ENCODE data around the gene DEF6.

The DEF6 gene

GRCh38 chr6:35273822-35274559 is 23.6 kb upstream of the DEF6 start:
- Histone ChIP-seq H3K79me2 (ENCODE audit: control insufficient read depth, insufficient read depth, low read length) (no peaks in the 10 kb centered on the region), H4K8ac (ENCODE audit: low read depth, low read length) (no peak overlapping the region), H2BK120ac (ENCODE audit: low read depth, low read length) (no peak overlapping the region), H3K4me2 (ENCODE audit: low read length) (no peak overlapping the region), H2AK5ac (ENCODE audit: low read length) (no peak overlapping the region), H3K4me1 (ENCODE audit: control insufficient read depth, low read depth, low read length) (no peaks in the 10 kb centered on the region), H3K4ac (ENCODE audit: low read depth, low read length) (no peak overlapping the region), H3K23ac (ENCODE audit: low read length) (no peak overlapping the region), H3K27ac (ENCODE audit: low read depth, low read length) (no peak overlapping the region), H3K9ac (ENCODE audit: low read length) (no peak overlapping the region), H3K18ac (ENCODE audit: low read length) (no peak overlapping the region), H2BK15ac (replicated peaks; ENCODE audit: low read depth) (no peak overlapping the region), H3K79me1 (ENCODE audit: low read length) (no peaks in the 10 kb centered on the region), H3K36me3 (ENCODE audit: control insufficient read depth, insufficient read depth, low read length) (no peaks in the 10 kb centered on the region), H3K4me3 (ENCODE audit: low read length) (no peak overlapping the region), H3K56ac (ENCODE audit: low read length) (no peak overlapping the region), H4K5ac (ENCODE audit: low read length) (no peak overlapping the region), H3K27me3 (ENCODE audit: insufficient read depth, low read length, poor library complexity) (no peaks in the 10 kb centered on the region), H2BK5ac (ENCODE audit: low read length) (no peak overlapping the region)
- WGBS (ENCODE audit: extremely low coverage, insufficient coverage, low lambda C conversion rate): no CpG with 5 or more reads among the region's 4 CpGs
- DNase-seq: no peak

- no peak overlapping the region for H4K5ac ChIP-seq (ENCODE audit: low read length)
- H2BK120ac ChIP-seq (ENCODE audit: low read depth, low read length): no peak overlapping the region
- no peak overlapping the region for H4K8ac ChIP-seq (ENCODE audit: low read depth, low read length)
- no peak overlapping the region for H3K4me2 ChIP-seq (ENCODE audit: low read length)
- no peak overlapping the region for H2AK5ac ChIP-seq (ENCODE audit: low read length)
- no peak for DNase-seq
- no peaks in the 10 kb centered on the region for H3K36me3 ChIP-seq (ENCODE audit: control insufficient read depth, insufficient read depth, low read length)
- H3K4me1 ChIP-seq (ENCODE audit: control insufficient read depth, low read depth, low read length): no peaks in the 10 kb centered on the region
- H3K4ac ChIP-seq (ENCODE audit: low read depth, low read length): no peak overlapping the region
- no peak overlapping the region for H2BK5ac ChIP-seq (ENCODE audit: low read length)
- no peaks in the 10 kb centered on the region for H3K27me3 ChIP-seq (ENCODE audit: insufficient read depth, low read length, poor library complexity)
- H3K18ac ChIP-seq (ENCODE audit: low read length): no peak overlapping the region
- H3K79me1 ChIP-seq (ENCODE audit: low read length): no peaks in the 10 kb centered on the region
- no peak overlapping the region for H2BK15ac ChIP-seq (replicated peaks; ENCODE audit: low read depth)
- no peak overlapping the region for H3K4me3 ChIP-seq (ENCODE audit: low read length)
- H3K27ac ChIP-seq (ENCODE audit: low read depth, low read length): no peak overlapping the region
- no peak overlapping the region for H3K9ac ChIP-seq (ENCODE audit: low read length)
- H3K23ac ChIP-seq (ENCODE audit: low read length): no peak overlapping the region
- no CpG with 5 or more reads among the region's 4 CpGs for WGBS (ENCODE audit: extremely low coverage, insufficient coverage, low lambda C conversion rate)
- no peaks in the 10 kb centered on the region for H3K79me2 ChIP-seq (ENCODE audit: control insufficient read depth, insufficient read depth, low read length)
- H3K56ac ChIP-seq (ENCODE audit: low read length): no peak overlapping the region
Measured at GRCh38 chr6:35275744-35276260, 21.8 kb upstream of the DEF6 start.

GRCh38 chr6:35278708-35279107 is 18.9 kb upstream of the DEF6 start:
- Histone ChIP-seq H2BK120ac (ENCODE audit: low read depth, low read length) (no peak overlapping the region), H3K56ac (ENCODE audit: low read length) (peak overlapping the region; percentile 25), H3K36me3 (ENCODE audit: control insufficient read depth, insufficient read depth, low read length) (peaks cover 1% of the 10 kb centered on the region), H3K4me1 (ENCODE audit: control insufficient read depth, low read depth, low read length) (no peaks in the 10 kb centered on the region), H2AK5ac (ENCODE audit: low read length) (no peak overlapping the region), H3K79me2 (ENCODE audit: control insufficient read depth, insufficient read depth, low read length) (no peaks in the 10 kb centered on the region), H3K4me3 (ENCODE audit: low read length) (no peak overlapping the region), H3K4me2 (ENCODE audit: low read length) (no peak overlapping the region), H3K4ac (ENCODE audit: low read depth, low read length) (no peak overlapping the region), H4K8ac (ENCODE audit: low read depth, low read length) (no peak overlapping the region), H3K23ac (ENCODE audit: low read length) (peak overlapping the region; percentile 45), H2BK15ac (replicated peaks; ENCODE audit: low read depth) (no peak overlapping the region), H4K5ac (ENCODE audit: low read length) (no peak overlapping the region), H2BK5ac (ENCODE audit: low read length) (no peak overlapping the region), H3K18ac (ENCODE audit: low read length) (no peak overlapping the region), H3K79me1 (ENCODE audit: low read length) (no peaks in the 10 kb centered on the region), H3K9ac (ENCODE audit: low read length) (no peak overlapping the region), H3K27me3 (ENCODE audit: insufficient read depth, low read length, poor library complexity) (no peaks in the 10 kb centered on the region), H3K27ac (ENCODE audit: low read depth, low read length) (no peak overlapping the region)
- no peak for DNase-seq
- no CpG with 5 or more reads among the region's 3 CpGs for whole genome bisulfite sequencing (ENCODE audit: extremely low coverage, insufficient coverage, low lambda C conversion rate)

- no CpG with 5 or more reads among the region's 4 CpGs for WGBS (ENCODE audit: extremely low coverage, insufficient coverage, low lambda C conversion rate)
- Histone ChIP-seq H3K9ac (ENCODE audit: low read length) (no peak overlapping the region), H2BK15ac (replicated peaks; ENCODE audit: low read depth) (no peak overlapping the region), H3K27me3 (ENCODE audit: insufficient read depth, low read length, poor library complexity) (no peaks in the 10 kb centered on the region), H3K56ac (ENCODE audit: low read length) (no peak overlapping the region), H3K36me3 (ENCODE audit: control insufficient read depth, insufficient read depth, low read length) (peaks cover 1% of the 10 kb centered on the region), H3K79me2 (ENCODE audit: control insufficient read depth, insufficient read depth, low read length) (no peaks in the 10 kb centered on the region), H3K23ac (ENCODE audit: low read length) (no peak overlapping the region), H2BK5ac (ENCODE audit: low read length) (no peak overlapping the region), H3K4me2 (ENCODE audit: low read length) (no peak overlapping the region), H3K79me1 (ENCODE audit: low read length) (no peaks in the 10 kb centered on the region), H4K8ac (ENCODE audit: low read depth, low read length) (no peak overlapping the region), H3K4ac (ENCODE audit: low read depth, low read length) (no peak overlapping the region), H2AK5ac (ENCODE audit: low read length) (no peak overlapping the region), H3K4me1 (ENCODE audit: control insufficient read depth, low read depth, low read length) (no peaks in the 10 kb centered on the region), H2BK120ac (ENCODE audit: low read depth, low read length) (no peak overlapping the region), H3K18ac (ENCODE audit: low read length) (no peak overlapping the region), H3K4me3 (ENCODE audit: low read length) (no peak overlapping the region), H3K27ac (ENCODE audit: low read depth, low read length) (no peak overlapping the region), H4K5ac (ENCODE audit: low read length) (no peak overlapping the region)
- DNase-seq: no peak
Measured at GRCh38 chr6:35280903-35281302, 16.7 kb upstream of the DEF6 start.

GRCh38 chr6:35282472-35282871 is 15.1 kb upstream of the DEF6 start:
- no peak overlapping the region for H2BK5ac ChIP-seq (ENCODE audit: low read length)
- H2AK5ac ChIP-seq (ENCODE audit: low read length): no peak overlapping the region
- no peak overlapping the region for H3K4ac ChIP-seq (ENCODE audit: low read depth, low read length)
- H4K8ac ChIP-seq (ENCODE audit: low read depth, low read length): no peak overlapping the region
- no peak overlapping the region for H3K27ac ChIP-seq (ENCODE audit: low read depth, low read length)
- H3K4me3 ChIP-seq (ENCODE audit: low read length): no peak overlapping the region
- H3K27me3 ChIP-seq (ENCODE audit: insufficient read depth, low read length, poor library complexity): no peaks in the 10 kb centered on the region
- H4K5ac ChIP-seq (ENCODE audit: low read length): no peak overlapping the region
- H3K23ac ChIP-seq (ENCODE audit: low read length): no peak overlapping the region
- H3K56ac ChIP-seq (ENCODE audit: low read length): no peak overlapping the region
- no CpG with 5 or more reads among the region's 2 CpGs for WGBS (ENCODE audit: extremely low coverage, insufficient coverage, low lambda C conversion rate)
- no peak overlapping the region for H3K9ac ChIP-seq (ENCODE audit: low read length)
- no peaks in the 10 kb centered on the region for H3K4me1 ChIP-seq (ENCODE audit: control insufficient read depth, low read depth, low read length)
- H2BK120ac ChIP-seq (ENCODE audit: low read depth, low read length): no peak overlapping the region
- no peaks in the 10 kb centered on the region for H3K79me1 ChIP-seq (ENCODE audit: low read length)
- no peak overlapping the region for H3K4me2 ChIP-seq (ENCODE audit: low read length)
- H3K79me2 ChIP-seq (ENCODE audit: control insufficient read depth, insufficient read depth, low read length): no peaks in the 10 kb centered on the region
- no peak overlapping the region for H2BK15ac ChIP-seq (replicated peaks; ENCODE audit: low read depth)
- no peak overlapping the region for H3K18ac ChIP-seq (ENCODE audit: low read length)
- peaks cover 4% of the 10 kb centered on the region for H3K36me3 ChIP-seq (ENCODE audit: control insufficient read depth, insufficient read depth, low read length)
- DNase-seq: no peak

- Histone ChIP-seq H2AK5ac (ENCODE audit: low read length) (no peak overlapping the region), H3K36me3 (ENCODE audit: control insufficient read depth, insufficient read depth, low read length) (peaks cover 4% of the 10 kb centered on the region), H2BK120ac (ENCODE audit: low read depth, low read length) (no peak overlapping the region), H3K23ac (ENCODE audit: low read length) (no peak overlapping the region), H3K4me2 (ENCODE audit: low read length) (no peak overlapping the region), H2BK15ac (replicated peaks; ENCODE audit: low read depth) (no peak overlapping the region), H3K56ac (ENCODE audit: low read length) (no peak overlapping the region), H3K27ac (ENCODE audit: low read depth, low read length) (no peak overlapping the region), H4K5ac (ENCODE audit: low read length) (no peak overlapping the region), H3K79me1 (ENCODE audit: low read length) (no peaks in the 10 kb centered on the region), H3K79me2 (ENCODE audit: control insufficient read depth, insufficient read depth, low read length) (no peaks in the 10 kb centered on the region), H3K9ac (ENCODE audit: low read length) (no peak overlapping the region), H3K18ac (ENCODE audit: low read length) (no peak overlapping the region), H3K4ac (ENCODE audit: low read depth, low read length) (no peak overlapping the region), H2BK5ac (ENCODE audit: low read length) (no peak overlapping the region), H3K4me1 (ENCODE audit: control insufficient read depth, low read depth, low read length) (no peaks in the 10 kb centered on the region), H3K4me3 (ENCODE audit: low read length) (no peak overlapping the region), H3K27me3 (ENCODE audit: insufficient read depth, low read length, poor library complexity) (no peaks in the 10 kb centered on the region), H4K8ac (ENCODE audit: low read depth, low read length) (no peak overlapping the region)
- no CpG with 5 or more reads among the region's 2 CpGs for WGBS (ENCODE audit: extremely low coverage, insufficient coverage, low lambda C conversion rate)
- no peak for DNase-seq
Measured at GRCh38 chr6:35283361-35283760, 14.3 kb upstream of the DEF6 start.
